Regular cardiac myocyte (primary cell): ENCODE results near the gene GOLGA6L2. TPM values are rescaled to one million over a fixed set of nuclear protein-coding genes. Genes with fewer than 3 reads are reported as not detected.

Experiments
- total RNA-seq: library from RNA; depleted of rRNA; stranded (reverse); fragments of >200 nt; gene quantifications from 2 replicates; pipeline ENCODE4 v1.2.3, GENCODE V29; 2014

Gene GOLGA6L2
- total RNA-seq = not detected in 2 replicates

GRCh38 chr15:23447107-23447500 is at the start of gene GOLGA6L2:
GOLGA6L2 (minus strand) TSS chr15:23447243; CDS start chr15:23447181, 62 bp downstream.

Other genes starting within 250 kb of the GOLGA6L2 start
- gene GOLGA6L26, start 113.0 kb downstream of the GOLGA6L2 start, total RNA-seq = not detected in 2 replicates
- gene GOLGA8S, start 92.5 kb downstream of the GOLGA6L2 start, total RNA-seq = 0.19 TPM in 1 of 2 replicates, not detected in the other
- under 0.01 and 0.19 TPM in 2 replicates for gene MKRN3, start 118.4 kb upstream of the GOLGA6L2 start, total RNA-seq
- under 0.01 TPM in 2 replicates for gene MAGEL2, start 200.6 kb upstream of the GOLGA6L2 start, total RNA-seq
- 43.7 and 59.8 TPM in 2 replicates for gene NDN, start 240.1 kb upstream of the GOLGA6L2 start, total RNA-seq